ENCODE data around the gene LMBR1L.

LMBR1L gene

GRCh38 chr12:49055978-49056754 is 54.5 kb downstream of the LMBR1L start:
- DNase-seq (ENCODE audit: insufficient read length, low spot score): peak; percentile 80
- TF ChIP-seq TAF1 (IDR thresholded peaks at IDR 0.05; ENCODE audit: low read depth, low read length): 0 out of 2 replicates have a peak, but pooled peaks have one; percentile 12
- TF ChIP-seq SPI1 (IDR thresholded peaks at IDR 0.05; ENCODE audit: low read depth, low read length): no peak
- FAIRE-seq: peak; percentile 98

GRCh38 chr12:49055092-49055491 is 55.6 kb downstream of the LMBR1L start:
- FAIRE-seq (no peak), DNase-seq (ENCODE audit: insufficient read length, low spot score) (no peak)
- TF ChIP-seq POLR2AphosphoS5 (IDR thresholded peaks at IDR 0.05; ENCODE audit: low read depth, low read length) (no peak), SPI1 (IDR thresholded peaks at IDR 0.05; ENCODE audit: low read depth, low read length) (no peak), POLR2A (IDR thresholded peaks at IDR 0.05; ENCODE audit: low read depth, low read length) (no peak), TAF1 (IDR thresholded peaks at IDR 0.05; ENCODE audit: low read depth, low read length) (no peak), POU2F2 (IDR thresholded peaks at IDR 0.05; ENCODE audit: low read depth, low read length) (no peak), PAX5 (IDR thresholded peaks at IDR 0.05; ENCODE audit: insufficient read depth, low read length, severe bottlenecking) (no peak)

GRCh38 chr12:49054524-49054923 is 56.1 kb downstream of the LMBR1L start:
- FAIRE-seq (no peak), DNase-seq (ENCODE audit: insufficient read length, low spot score) (no peak)
- no peak for TF ChIP-seq POU2F2 (IDR thresholded peaks at IDR 0.05; ENCODE audit: low read depth, low read length)
- TF ChIP-seq PAX5 (IDR thresholded peaks at IDR 0.05; ENCODE audit: insufficient read depth, low read length, severe bottlenecking): no peak
- TF ChIP-seq POLR2AphosphoS5 (IDR thresholded peaks at IDR 0.05; ENCODE audit: low read depth, low read length): no peak
- TF ChIP-seq SPI1 (IDR thresholded peaks at IDR 0.05; ENCODE audit: low read depth, low read length): no peak
- no peak for TF ChIP-seq POLR2A (IDR thresholded peaks at IDR 0.05; ENCODE audit: low read depth, low read length)
- TF ChIP-seq TAF1 (IDR thresholded peaks at IDR 0.05; ENCODE audit: low read depth, low read length): no peak

GRCh38 chr12:49054096-49054495 is 56.6 kb downstream of the LMBR1L start:
- FAIRE-seq (no peak), DNase-seq (ENCODE audit: insufficient read length, low spot score) (no peak)
- no peak for TF ChIP-seq SPI1 (IDR thresholded peaks at IDR 0.05; ENCODE audit: low read depth, low read length)
- no peak for TF ChIP-seq POLR2A (IDR thresholded peaks at IDR 0.05; ENCODE audit: low read depth, low read length)
- no peak for TF ChIP-seq TAF1 (IDR thresholded peaks at IDR 0.05; ENCODE audit: low read depth, low read length)
- TF ChIP-seq POLR2AphosphoS5 (IDR thresholded peaks at IDR 0.05; ENCODE audit: low read depth, low read length): no peak
- no peak for TF ChIP-seq PAX5 (IDR thresholded peaks at IDR 0.05; ENCODE audit: insufficient read depth, low read length, severe bottlenecking)
- no peak for TF ChIP-seq POU2F2 (IDR thresholded peaks at IDR 0.05; ENCODE audit: low read depth, low read length)

GRCh38 chr12:49052451-49053208 is 58.0 kb downstream of the LMBR1L start:
- no peak for FAIRE-seq
- no peak for DNase-seq (ENCODE audit: insufficient read length, low spot score)
- TF ChIP-seq SPI1 (IDR thresholded peaks at IDR 0.05; ENCODE audit: low read depth, low read length) (no peak), POU2F2 (IDR thresholded peaks at IDR 0.05; ENCODE audit: low read depth, low read length) (no peak), POLR2A (IDR thresholded peaks at IDR 0.05; ENCODE audit: low read depth, low read length) (no peak), POLR2AphosphoS5 (IDR thresholded peaks at IDR 0.05; ENCODE audit: low read depth, low read length) (no peak)

GRCh38 chr12:49051777-49052438 is 58.7 kb downstream of the LMBR1L start:
- FAIRE-seq (no peak), DNase-seq (ENCODE audit: insufficient read length, low spot score) (no peak)
- TF ChIP-seq TAF1 (IDR thresholded peaks at IDR 0.05; ENCODE audit: low read depth, low read length) (no peak), SPI1 (IDR thresholded peaks at IDR 0.05; ENCODE audit: low read depth, low read length) (no peak), POLR2A (IDR thresholded peaks at IDR 0.05; ENCODE audit: low read depth, low read length) (no peak), POLR2AphosphoS5 (IDR thresholded peaks at IDR 0.05; ENCODE audit: low read depth, low read length) (no peak), POU2F2 (IDR thresholded peaks at IDR 0.05; ENCODE audit: low read depth, low read length) (no peak), PAX5 (IDR thresholded peaks at IDR 0.05; ENCODE audit: insufficient read depth, low read length, severe bottlenecking) (no peak)

GRCh38 chr12:49051373-49051764 is 59.3 kb downstream of the LMBR1L start:
- DNase-seq (ENCODE audit: insufficient read length, low spot score) (no peak), FAIRE-seq (no peak)
- TF ChIP-seq TAF1 (IDR thresholded peaks at IDR 0.05; ENCODE audit: low read depth, low read length): no peak
- TF ChIP-seq PAX5 (IDR thresholded peaks at IDR 0.05; ENCODE audit: insufficient read depth, low read length, severe bottlenecking): no peak
- TF ChIP-seq POLR2AphosphoS5 (IDR thresholded peaks at IDR 0.05; ENCODE audit: low read depth, low read length): no peak
- TF ChIP-seq POLR2A (IDR thresholded peaks at IDR 0.05; ENCODE audit: low read depth, low read length): no peak
- no peak for TF ChIP-seq POU2F2 (IDR thresholded peaks at IDR 0.05; ENCODE audit: low read depth, low read length)
- TF ChIP-seq SPI1 (IDR thresholded peaks at IDR 0.05; ENCODE audit: low read depth, low read length): no peak

GRCh38 chr12:49050507-49051372 is 59.9 kb downstream of the LMBR1L start:
- FAIRE-seq (no peak), DNase-seq (ENCODE audit: insufficient read length, low spot score) (no peak)
- TF ChIP-seq SPI1 (IDR thresholded peaks at IDR 0.05; ENCODE audit: low read depth, low read length) (no peak), POLR2A (IDR thresholded peaks at IDR 0.05; ENCODE audit: low read depth, low read length) (no peak)

Data from GM12891 (cell line).